Amniotic epithelial cell (primary cell): ENCODE results near the gene SLC25A21.

ENCODE experiments used
- DNase-seq: peaks from one replicate; pipeline ENCODE4 v3.0.0-alpha.2; 2010; ENCODE audit warnings: low read depth

The SLC25A21 gene

GRCh38 chr14:37143475-37143874 is 28.9 kb downstream of the SLC25A21 start:
- DNase-seq = no peak

DNA sequence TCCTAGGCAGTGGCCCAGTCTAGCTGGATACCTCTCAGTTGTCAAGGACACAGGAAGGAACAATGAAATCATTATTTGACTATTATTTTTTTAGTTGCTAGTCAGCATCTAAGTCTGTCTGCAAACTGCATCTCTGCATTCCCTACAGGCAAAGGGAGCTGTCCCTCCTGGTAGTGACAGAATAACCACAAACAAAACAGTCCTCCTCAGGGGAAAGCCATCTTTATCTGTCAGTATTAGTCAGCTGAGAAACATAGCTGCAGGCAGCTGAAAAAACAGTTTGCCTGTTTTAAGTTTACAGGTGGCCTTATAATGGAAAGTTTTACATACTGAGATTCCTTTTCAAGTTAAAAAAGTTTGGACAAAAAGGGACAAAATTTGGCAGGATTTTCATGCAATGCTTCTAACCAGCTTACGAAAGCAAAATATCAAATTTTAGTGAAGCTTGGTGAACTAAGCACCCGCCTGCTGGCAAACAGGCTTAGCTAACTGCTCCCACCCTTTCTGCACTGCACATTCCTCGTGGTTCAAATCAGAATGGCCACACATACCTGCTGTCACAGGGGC is 29.5 kb downstream of the SLC25A21 start:
- DNase-seq = peak; percentile 49

GRCh38 chr14:37140176-37140575 is 32.2 kb downstream of the SLC25A21 start:
- no peak for DNase-seq

- DNase-seq = peak; percentile 41
Observed at GRCh38 chr14:37139710-37140109, 32.7 kb downstream of the SLC25A21 start.

GRCh38 chr14:37138898-37139297 is 33.5 kb downstream of the SLC25A21 start:
- no peak for DNase-seq

- DNase-seq = no peak
Observed at GRCh38 chr14:37133284-37133913, 39.0 kb downstream of the SLC25A21 start.

DNA sequence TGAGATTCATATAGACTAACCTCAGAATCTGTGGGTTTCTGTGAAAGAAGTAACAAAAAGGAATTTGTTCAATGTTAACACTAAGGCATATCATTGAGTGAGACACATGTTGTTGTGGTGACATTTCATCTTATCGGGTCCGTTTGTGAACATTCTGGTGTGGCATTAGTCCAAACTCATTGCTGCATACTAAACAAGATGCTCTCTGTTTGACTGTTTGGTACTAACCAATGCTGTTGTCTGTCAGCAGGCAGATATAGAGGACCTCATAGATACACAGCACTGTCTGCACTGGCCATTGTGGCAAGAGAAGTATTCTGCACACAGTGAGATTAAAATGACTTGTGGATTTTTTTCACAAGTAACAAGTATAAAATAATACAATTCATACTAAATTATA is 41.2 kb downstream of the SLC25A21 start:
- no peak for DNase-seq

DNA sequence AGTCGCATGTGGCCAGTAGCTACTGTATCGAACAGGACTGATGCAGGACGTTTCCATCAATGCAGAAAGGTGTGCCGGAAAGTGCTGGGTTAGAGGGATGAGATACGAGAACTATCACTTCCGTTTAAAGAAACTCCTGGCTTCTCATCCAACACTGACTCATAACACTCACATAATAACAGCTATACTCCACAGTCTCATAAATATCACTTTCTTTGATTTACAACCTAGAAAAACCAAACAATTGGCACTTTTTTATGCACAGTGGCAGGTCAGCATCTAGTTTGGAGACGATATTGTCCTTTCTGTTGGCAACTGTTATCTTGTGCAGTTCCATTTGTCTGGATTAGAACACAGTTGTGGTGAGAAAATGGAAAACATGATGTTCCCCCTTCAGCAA is 43.4 kb downstream of the SLC25A21 start:
- no peak for DNase-seq

DNA sequence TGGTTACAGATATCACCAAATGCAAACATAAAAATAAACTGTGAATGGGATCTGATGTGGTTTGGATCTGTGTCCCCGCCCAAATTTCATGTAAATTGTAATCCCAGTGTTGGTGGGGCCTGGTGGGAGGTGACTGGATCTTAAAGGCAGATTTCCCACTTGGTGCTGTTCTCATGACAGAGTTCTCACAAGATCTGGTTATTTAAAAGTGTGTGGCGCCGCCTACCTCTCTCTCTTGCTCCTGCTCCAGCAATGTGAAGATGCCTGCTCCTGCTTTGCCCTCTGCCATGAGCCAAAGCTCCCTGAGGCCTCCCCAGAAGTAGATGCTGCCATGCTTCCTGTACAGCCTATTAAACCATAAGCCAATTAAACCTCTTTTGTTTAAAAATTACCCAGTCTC is 47.8 kb downstream of the SLC25A21 start:
- peak; percentile 35 for DNase-seq

- peak; percentile 66 for DNase-seq
Observed at GRCh38 chr14:37122919-37123639, 49.3 kb downstream of the SLC25A21 start.

GRCh38 chr14:37122288-37122687 is 50.1 kb downstream of the SLC25A21 start:
- peak; percentile 96 for DNase-seq

GRCh38 chr14:37118673-37119366 is 53.6 kb downstream of the SLC25A21 start:
- DNase-seq = no peak

DNA sequence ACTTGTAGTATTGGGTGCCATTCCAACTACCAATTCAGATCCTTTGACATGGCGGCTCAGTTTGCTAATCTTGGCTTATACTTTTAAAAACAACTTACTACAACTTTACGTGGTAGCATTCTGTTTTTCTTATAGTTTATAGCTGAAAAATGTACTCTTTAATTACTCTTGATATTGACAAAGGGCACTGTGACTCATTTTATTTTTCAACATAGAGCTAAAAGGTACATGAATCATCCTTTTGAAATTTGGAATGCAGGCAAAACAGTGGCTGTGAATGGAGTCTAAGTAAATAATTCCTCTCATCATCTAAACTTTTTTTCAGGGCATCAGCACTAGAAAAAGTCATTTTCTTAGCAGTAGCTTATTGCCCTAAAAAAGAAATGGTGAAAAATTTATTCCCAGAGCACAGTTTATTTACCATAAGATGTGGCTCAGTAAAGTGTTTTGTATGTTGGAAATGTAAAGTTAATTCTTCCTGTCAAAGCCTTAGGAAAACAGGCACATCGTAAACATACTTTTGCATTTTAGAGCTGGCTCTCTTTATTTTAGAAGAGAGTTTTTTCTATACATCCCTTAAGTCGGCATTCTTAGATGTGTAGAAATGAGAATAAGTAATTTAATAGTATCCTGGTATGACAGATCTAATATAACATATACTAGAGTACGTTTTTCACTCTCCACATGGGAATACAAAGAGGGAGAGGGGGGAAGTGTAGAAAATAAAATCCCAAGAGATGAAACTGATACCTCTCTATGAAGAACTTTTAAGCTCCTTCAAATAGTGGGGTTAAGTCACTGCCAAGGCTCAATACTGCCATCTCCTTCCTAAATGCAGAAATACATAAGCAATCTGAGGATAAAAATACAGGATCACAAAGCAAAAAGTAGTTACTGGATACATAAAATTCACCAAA is 55.2 kb downstream of the SLC25A21 start:
- DNase-seq = peak; percentile 71

DNA sequence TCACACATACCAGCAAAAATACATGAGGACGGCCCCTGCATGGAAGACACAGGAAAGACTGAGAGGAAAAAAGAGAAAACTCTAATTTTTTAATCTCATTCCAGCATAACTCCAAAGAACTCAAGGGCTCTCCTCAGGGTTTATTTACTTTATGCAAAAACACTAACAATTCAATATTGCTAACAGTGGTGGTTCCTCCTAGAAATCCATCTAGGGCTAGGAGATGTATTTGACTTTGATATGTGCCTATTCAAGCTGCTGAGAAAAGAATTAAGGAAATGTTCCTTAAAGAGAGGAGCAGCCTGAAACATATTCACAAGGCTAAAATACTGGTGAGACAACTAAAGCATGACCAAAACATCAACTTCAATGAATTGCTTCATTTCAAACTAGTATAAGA is 57.0 kb downstream of the SLC25A21 start:
- DNase-seq = no peak

DNA sequence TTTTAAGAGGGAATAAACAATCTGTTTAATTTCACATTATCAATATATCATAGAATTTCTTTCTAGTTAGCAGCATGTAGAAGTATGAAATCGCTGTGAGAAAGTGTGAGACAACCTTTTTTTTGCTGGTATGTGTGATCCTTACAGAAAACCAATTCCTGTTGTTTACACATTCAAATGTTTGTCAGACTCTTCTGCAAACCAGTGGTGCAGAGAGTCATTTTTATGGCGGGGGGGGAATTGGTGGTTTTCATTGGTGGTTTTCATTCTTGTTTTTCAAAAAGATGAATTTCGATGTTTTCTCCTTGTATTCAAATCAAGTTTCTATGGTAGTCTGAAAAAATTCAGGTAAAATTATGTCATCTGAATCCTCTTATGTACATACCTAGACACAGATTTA is 57.8 kb downstream of the SLC25A21 start:
- no peak for DNase-seq

GRCh38 chr14:37114002-37114401 is 58.4 kb downstream of the SLC25A21 start:
- no peak for DNase-seq

- DNase-seq = no peak
Observed at GRCh38 chr14:37098132-37098531, 74.3 kb downstream of the SLC25A21 start.

DNA sequence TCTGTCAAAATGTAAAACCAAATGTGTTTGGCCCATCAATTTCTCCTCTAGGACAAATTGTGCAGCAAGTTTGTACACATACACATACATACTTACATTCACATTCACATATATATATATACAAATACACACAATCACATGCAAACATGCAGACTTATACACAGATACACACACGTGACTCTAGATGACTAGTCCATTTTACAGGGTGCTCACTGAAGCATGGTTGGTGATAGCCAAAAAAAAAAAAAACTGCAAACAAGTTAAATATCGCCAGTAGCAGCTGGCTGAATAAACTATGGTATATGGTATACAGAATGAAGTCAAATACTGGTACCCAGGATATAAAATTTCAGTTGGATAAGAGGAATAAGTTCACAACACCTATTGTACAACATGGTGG is 77.9 kb downstream of the SLC25A21 start:
- no peak for DNase-seq

- DNase-seq = no peak
Observed at GRCh38 chr14:37093364-37093763, 79.0 kb downstream of the SLC25A21 start.

GRCh38 chr14:37091651-37092050 is 80.8 kb downstream of the SLC25A21 start:
- DNase-seq = peak; percentile 52

DNA sequence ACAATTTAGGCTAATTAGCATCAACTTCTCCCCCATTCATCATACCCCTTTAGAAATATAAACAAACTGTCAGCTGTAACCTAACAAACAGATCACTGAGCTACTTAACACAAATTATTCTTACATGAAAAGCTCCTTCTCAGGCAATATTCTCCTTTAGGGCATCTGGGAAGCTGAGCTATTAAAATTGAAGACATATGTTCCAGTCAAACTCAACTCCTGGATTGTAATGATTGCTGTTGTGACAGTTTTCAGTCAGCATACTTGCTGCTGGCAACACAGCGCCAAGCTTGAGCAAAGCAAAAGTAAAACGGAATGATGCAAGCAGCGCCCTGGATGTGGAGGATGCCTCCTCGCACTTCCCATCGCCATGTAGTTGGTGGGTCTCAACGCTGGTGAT is 82.4 kb downstream of the SLC25A21 start:
- no peak for DNase-seq

DNA sequence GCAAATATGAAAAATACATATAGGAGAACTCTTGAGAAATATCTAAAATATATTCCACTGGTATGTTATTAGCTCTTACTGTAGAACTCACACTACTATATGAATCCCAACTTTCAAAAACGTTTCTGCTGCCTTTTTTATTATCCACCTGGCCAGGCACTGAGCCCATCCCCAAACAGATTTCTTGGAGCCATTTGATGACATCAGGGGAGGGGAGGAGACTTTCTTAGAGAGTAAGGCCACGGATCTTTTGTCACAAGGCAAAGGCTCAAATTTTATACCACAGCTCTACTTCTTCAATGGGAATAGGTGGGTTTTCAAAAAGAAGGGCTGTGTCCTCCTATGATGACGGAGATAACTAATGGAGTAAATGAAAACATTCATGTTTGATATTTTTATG is 83.0 kb downstream of the SLC25A21 start:
- DNase-seq = no peak
